Suprapubic skin (tissue), 4 donors: Measurements from ENCODE around the gene CIAO2B.

ENCODE experiments used
- EP300 ChIP-seq: sonication (generic); formaldehyde crosslinking; IDR thresholded peaks from one replicate; pipeline ENCODE4 v1.6.1; 2017; ENCODE audit warnings: antibody characterized with exemption
- POLR2A ChIP-seq, 2 donors: fragments of 450-650 bp; IDR thresholded peaks; one replicate each; pipeline ENCODE4 v1.6.1; 2017; ENCODE audit warnings: antibody characterized with exemption in 2 of 2, mild to moderate bottlenecking in 2 of 2, moderate library complexity in 2 of 2
- POLR2AphosphoS5 ChIP-seq, 3 donors: sonication (generic); formaldehyde crosslinking; IDR thresholded peaks; one replicate each; pipeline ENCODE4 v1.6.1; 2017; ENCODE audit warnings: antibody characterized with exemption in 3 of 3
- TF ChIP-seq, protein P1 (sequence below), 2 donors: fragments of 200-600 bp in 1 of 2; fragments of 450-650 bp in 1 of 2; sonication (generic) in 1 of 2; IDR thresholded peaks; one replicate each; pipeline ENCODE4 v1.5.1; 2016 to 2019; ENCODE audit warnings: antibody characterized with exemption in 2 of 2, mild to moderate bottlenecking in 1 of 2, moderate library complexity in 1 of 2

DNA sequence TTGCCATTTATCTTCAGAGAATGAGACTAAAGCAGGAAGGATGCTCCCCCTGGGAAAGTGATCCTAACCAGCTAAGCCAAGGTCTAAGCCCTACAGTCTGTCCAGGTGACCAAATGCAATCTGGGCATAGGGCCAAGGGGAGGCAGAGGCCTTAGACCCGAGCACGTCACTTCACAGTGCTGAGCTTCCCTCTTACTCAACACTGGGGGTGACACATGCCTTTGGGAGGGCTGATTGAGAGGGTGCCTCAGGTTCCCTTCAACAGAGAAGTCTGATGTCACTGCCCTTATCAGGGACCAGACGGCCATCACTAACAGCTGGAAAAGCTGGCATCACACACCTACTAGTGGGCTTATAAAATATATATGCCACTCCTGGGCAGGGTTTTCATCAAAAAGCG is 4.0 kb downstream of the CIAO2B start:
- no peak for TF ChIP-seq POLR2A (IDR thresholded peaks at IDR 0.05)
- TF ChIP-seq, protein P1, sequence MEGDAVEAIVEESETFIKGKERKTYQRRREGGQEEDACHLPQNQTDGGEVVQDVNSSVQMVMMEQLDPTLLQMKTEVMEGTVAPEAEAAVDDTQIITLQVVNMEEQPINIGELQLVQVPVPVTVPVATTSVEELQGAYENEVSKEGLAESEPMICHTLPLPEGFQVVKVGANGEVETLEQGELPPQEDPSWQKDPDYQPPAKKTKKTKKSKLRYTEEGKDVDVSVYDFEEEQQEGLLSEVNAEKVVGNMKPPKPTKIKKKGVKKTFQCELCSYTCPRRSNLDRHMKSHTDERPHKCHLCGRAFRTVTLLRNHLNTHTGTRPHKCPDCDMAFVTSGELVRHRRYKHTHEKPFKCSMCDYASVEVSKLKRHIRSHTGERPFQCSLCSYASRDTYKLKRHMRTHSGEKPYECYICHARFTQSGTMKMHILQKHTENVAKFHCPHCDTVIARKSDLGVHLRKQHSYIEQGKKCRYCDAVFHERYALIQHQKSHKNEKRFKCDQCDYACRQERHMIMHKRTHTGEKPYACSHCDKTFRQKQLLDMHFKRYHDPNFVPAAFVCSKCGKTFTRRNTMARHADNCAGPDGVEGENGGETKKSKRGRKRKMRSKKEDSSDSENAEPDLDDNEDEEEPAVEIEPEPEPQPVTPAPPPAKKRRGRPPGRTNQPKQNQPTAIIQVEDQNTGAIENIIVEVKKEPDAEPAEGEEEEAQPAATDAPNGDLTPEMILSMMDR (IDR thresholded peaks at IDR 0.05) = no peak
- no peak for TF ChIP-seq POLR2AphosphoS5 (IDR thresholded peaks at IDR 0.05)
- TF ChIP-seq EP300 = no peak
